GM10248 (cell line): ENCODE data around the gene MOGAT3.

ENCODE experiments used
- CTCF ChIA-PET: fragments of 300-600 bp; sonication (Branson Sonifier 250); formaldehyde crosslinking; extraction: SDS; loops from one replicate; lab custom pipeline; 2021; ENCODE audit warnings: antibody characterized with exemption; lab: Yijun Ruan, JAX
- POLR2A ChIA-PET: fragments of 350-650 bp; sonication (Branson Sonifier 250); formaldehyde crosslinking; extraction: SDS; loops from one replicate; lab custom pipeline; 2020; ENCODE audit warnings: antibody characterized with exemption; lab: Yijun Ruan, JAX
- DNase-seq: peaks from one replicate; pipeline ENCODE4 v3.0.0; 2012; ENCODE audit errors: extremely low spot score
- CTCF ChIP-seq: IDR thresholded peaks from 2 replicates; pipeline ENCODE4 v1.5.1; 2012; ENCODE audit warnings: mild to moderate bottlenecking, low read depth; ENCODE audit errors: extremely low read depth, missing control alignments, control extremely low read depth

MOGAT3 gene

GRCh38 chr7:101172005-101172853 lies 28.6 kb downstream of the MOGAT3 start:
- DNase-seq = no peak
- TF ChIP-seq CTCF = no peak
- CTCF ChIA-PET = interaction anchor here (1.5 to 3.1 kb wide), 5 partner anchors 14 to 108 kb away, joined by 3 to 27 read pairs (median 20); no protein-coding TSS in a partner anchor
- POLR2A ChIA-PET = no interaction called here

GRCh38 chr7:101171442-101171837 lies 29.4 kb downstream of the MOGAT3 start:
- TF ChIP-seq CTCF = no peak
- no peak for DNase-seq
- ChIA-PET CTCF (interaction anchor here (1.5 to 3.1 kb wide), 6 partner anchors 11 to 94 kb away, joined by 4 to 27 read pairs (median 6); no protein-coding TSS in a partner anchor), POLR2A (no interaction called here)

GRCh38 chr7:101170617-101171441 lies 30.0 kb downstream of the MOGAT3 start:
- POLR2A ChIA-PET = no interaction called here
- no peak for DNase-seq
- CTCF ChIA-PET = interaction anchor here (0.9 to 3.1 kb wide), 8 partner anchors 12 to 94 kb away, joined by 3 to 27 read pairs (median 6); no protein-coding TSS in a partner anchor
- no peak for TF ChIP-seq CTCF

GRCh38 chr7:101169838-101170551 lies 30.8 kb downstream of the MOGAT3 start:
- ChIA-PET POLR2A (no interaction called here), CTCF (interaction anchor here (0.9 to 3.1 kb wide), 8 partner anchors 12 to 93 kb away, joined by 3 to 27 read pairs (median 6); no protein-coding TSS in a partner anchor)
- DNase-seq = peak; percentile 81
- peak; percentile 93 for TF ChIP-seq CTCF

- no peak for TF ChIP-seq CTCF
- ChIA-PET POLR2A (no interaction called here), CTCF (interaction anchor here (1.2 to 3.1 kb wide), 7 partner anchors 11 to 28 kb away, joined by 3 to 27 read pairs (median 13); no protein-coding TSS in a partner anchor)
- DNase-seq = no peak
Observed at GRCh38 chr7:101169110-101169837, 31.6 kb downstream of the MOGAT3 start.
